A172 (cell line): Measurements from ENCODE around the gene MIS12. TPM values are rescaled to one million over a fixed set of nuclear protein-coding genes. Genes with fewer than 3 reads are reported as not detected.

Source experiments
- DNase-seq: peaks from one replicate; pipeline ENCODE4 v3.0.0-alpha.2; 2015; ENCODE audit warnings: low spot score
- total RNA-seq: library from RNA; depleted of rRNA; stranded (reverse); fragments of >200 nt; shearing (Covaris generic); gene quantifications from 2 replicates; pipeline ENCODE4 v1.2.3, GENCODE V29; 2014; rRNA removed

MIS12 gene, protein sequence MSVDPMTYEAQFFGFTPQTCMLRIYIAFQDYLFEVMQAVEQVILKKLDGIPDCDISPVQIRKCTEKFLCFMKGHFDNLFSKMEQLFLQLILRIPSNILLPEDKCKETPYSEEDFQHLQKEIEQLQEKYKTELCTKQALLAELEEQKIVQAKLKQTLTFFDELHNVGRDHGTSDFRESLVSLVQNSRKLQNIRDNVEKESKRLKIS
- total RNA-seq, result 24.0 and 27.4 TPM in 2 replicates

DNA sequence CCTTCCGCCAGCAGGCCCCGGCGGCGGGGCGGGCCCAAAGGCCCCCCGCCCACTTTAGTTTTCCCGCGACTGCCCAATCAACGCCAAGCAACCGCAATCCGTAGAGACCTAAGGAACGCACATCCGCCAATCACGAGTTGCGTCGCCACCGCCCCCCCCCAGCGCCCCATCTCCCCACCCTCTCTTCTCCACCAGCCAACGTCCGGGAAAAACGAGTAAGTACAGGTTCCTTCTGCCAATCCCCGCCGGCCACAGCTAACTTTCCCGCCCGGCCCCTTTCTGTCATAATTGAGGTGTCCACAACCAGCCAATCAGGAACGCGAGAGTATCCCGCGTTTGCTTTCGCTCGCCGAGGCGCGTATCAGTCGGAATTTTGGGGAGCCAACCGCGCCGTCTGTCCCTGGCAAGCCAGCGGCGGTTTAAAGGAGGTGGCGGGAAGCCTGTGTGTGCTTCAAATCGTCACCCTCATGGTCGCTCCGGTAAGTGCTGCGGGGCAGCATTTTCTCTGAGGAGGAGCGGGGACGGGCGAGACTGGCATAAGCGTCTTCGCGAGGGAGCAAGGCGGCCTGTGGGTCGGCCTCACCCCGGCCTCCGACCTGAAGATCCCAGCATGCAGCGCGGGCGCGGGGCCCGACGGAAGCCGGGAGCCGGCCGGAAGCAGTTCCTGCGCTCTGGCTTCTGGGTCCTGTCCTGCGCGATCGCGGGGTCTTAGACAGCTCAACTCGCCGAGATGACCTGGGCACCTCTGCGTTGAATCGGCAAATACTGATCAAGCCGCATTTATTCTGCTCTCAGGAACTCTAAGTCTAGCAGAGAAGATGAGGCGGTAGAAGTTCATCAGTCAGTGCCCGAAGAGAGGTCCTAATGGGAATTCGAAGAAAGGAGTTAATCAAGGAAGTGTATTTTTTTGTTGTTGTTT, at the start of gene MIS12:
Gene MIS12 (plus strand): TSS at position 361 of the 919 bp plus-strand sequence. CDS start 2,297 bp downstream, outside the sequence.
- peak; percentile 99 for DNase-seq

DNA sequence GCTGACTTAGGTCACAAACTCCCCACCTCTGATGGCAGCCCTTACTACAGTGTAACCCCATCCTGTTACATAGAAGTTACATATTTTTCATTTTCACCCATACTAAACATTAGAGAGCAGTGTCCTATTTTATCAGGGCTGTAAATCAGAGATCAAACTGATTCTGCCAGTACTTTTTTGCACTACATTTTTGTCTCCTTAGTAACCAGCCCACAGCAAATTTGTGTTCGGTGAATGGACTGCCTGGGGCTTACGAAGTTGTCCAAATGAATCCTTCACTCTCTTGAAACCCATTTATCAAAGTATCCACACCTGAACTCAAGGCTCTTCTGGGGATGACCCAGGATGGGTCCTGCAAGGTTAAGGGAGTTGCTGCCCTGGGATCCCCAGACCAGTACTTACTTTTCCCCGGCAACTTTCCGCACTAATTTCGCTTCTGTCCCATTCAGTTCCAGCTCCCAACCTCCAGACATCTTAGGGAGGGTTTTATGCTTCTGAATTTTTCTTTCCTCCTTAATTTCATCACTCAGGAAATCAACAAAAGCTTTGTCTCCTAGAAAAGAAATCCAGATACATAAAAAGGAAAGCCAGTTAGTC, 48.5 kb upstream of the MIS12 start:
- peak; percentile 13 for DNase-seq

DNA sequence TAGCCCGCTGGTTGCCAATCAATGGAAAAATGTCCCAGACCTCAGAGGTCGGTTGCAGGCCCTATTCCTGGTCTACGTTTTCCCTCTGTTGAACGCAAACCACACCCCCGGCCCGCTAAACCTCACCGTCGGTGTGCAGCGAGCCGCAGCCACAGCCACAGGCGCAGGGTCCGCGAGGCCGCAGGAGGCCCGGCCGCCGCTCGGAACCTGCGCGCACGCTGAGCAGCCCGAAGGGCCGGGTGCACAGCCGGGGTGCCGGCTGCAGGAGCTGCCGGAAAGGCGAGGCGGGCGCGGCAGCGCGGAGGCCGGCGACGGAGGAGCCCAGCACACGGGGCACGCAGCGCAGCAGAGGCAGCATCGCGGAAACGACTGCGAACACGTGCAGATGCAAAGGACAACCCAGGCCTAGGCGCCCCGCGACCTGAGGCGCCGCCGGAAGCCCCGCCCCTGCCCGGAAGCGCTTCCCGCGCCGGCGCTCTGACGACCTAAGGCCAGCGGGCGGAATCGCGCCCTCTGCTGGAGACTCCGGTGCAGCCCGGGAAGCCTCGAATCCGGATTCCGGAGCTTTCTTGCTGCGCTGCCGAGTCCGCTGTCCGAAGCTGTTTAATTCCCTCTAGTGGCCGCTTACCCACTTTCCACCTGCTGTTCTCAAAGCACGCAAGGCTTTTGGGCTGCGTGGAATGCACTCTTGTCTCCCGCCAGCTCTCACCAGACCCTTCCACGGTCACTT, 47.5 kb upstream of the MIS12 start, which contains the start of gene C1QBP:
Gene C1QBP (minus strand): TSS at position 440 of the 730 bp plus-strand sequence. CDS start 82 bp downstream, at position 358.
- peak; percentile 92 for DNase-seq

DNA sequence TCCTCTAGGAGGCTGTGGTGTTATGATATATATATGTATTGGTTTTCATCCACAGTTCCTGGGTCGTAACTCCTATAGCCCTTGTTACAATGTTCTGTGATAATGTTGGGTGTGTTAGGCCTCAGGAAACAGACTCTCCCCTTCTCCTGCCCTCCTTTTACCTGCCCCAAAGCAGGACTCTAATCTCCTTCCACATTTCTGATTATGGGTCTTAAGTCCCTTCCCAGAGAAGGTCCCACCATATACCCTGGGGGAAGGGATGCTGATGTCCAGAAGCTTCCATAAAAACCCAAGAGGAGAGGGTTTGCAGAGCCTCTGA, 47.0 kb upstream of the MIS12 start:
- DNase-seq, result no peak

DNA sequence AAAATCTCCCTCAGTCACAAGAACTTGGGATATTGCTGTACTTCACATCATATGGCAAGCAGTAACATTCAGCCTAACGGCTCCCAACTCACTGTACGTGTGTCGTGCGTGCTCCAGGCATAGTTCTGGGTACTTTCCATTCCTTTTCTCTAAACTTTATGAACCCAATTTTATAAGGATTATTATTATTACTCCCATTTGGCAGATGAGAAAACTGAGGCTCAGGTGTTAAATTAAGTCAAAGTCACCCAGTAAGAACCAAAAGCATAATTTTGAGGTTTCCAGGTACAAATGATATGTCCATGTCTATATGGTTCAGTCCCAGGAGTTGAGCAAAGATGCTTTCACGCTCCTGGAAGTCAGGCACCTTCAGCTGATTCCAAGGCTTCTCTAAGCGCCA, 42.6 kb upstream of the MIS12 start:
- no peak for DNase-seq

DNA sequence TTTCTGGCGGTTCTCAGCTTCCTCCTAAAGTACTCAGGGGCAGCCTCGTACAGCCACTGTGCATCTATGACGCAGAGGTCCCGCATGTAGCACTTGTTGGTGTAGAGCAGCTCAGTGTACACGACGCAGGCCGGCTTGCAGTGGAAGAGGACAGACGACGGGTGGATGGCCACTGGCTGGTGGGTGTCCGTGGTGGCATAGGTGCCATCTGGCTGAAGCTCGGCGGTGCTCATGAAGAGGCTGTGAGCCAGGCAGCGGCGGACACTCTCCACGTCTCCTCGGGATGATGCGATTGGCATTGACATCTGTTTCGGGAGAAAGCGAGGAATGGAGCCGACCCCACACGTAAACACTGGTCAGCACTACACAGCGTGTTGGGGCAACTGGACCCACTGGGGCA, 42.2 kb upstream of the MIS12 start:
- DNase-seq, result no peak

DNA sequence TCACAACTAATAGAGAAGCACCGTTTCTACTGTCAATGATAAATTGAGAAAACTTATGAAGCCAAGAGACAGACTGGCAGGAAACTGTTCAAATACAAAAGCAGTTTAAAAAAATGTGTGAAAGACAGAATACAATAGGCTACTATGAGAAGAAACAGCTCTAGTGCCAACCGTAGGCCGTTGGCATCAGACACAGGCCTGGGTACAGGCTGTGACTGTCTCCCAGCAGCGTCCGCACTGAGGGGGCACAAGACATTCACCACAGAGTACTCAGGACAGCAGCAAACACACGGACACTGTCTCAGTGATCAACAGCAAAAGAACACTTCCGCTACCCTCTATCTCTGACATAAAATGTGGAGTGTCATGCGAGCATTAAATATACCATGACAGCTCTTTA, 39.6 kb upstream of the MIS12 start:
- no peak for DNase-seq

DNA sequence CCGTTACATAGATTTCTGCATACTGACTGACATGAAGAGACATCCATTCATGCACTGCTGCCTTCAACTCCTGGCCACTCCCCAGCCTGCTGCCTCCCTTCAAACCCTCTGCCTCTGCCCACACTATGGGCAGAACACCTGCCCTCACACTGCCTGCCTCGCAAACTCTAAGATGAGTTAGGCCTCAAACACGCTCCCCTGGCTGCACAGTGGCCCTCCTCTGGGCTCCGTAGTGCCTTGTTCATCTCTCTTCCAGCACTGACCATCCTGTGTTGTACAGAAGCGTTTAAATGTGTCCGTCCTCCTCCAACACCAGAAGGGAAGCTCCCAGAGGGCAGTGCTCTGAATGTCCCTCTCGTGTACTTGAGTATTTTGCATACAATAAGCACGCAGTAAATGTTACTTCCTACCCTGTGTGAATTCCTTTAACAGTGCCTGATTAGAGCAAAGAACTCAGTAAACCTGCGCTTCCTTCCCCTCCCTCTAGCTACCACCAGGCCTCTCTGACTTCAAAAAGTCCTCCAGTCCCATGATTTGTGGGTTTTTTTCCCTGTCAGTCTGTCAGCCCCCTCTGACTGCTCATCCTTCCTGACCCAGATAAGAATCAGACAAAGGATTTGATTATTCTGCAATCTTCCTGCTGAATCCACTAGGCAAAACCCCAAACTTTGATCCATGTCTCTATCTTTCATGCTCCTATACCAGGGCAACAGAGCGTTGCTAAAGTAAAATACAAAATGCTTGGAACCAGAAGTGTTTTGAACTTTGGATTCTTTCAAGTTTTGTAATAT, 21.5 kb upstream of the MIS12 start:
- no peak for DNase-seq

DNA sequence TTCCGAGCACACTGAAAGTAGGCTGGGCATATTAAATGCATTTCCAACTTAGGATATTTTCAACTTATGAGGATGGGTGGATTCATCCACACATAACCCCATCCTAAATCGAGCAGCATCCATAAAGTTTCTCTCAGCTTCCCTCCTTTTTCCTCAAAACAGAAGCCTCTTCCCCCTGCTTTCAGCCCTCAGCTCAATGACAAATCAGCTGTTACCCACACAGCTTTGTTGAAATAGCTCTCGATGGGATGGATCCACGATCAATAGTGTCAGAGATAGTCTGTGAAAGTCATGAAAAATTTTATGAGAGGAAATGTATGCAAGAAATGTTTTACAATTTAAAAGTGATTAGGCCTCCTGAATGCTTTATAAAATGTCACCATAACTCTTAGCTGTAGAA, 20.1 kb upstream of the MIS12 start:
- DNase-seq, result no peak

DNA sequence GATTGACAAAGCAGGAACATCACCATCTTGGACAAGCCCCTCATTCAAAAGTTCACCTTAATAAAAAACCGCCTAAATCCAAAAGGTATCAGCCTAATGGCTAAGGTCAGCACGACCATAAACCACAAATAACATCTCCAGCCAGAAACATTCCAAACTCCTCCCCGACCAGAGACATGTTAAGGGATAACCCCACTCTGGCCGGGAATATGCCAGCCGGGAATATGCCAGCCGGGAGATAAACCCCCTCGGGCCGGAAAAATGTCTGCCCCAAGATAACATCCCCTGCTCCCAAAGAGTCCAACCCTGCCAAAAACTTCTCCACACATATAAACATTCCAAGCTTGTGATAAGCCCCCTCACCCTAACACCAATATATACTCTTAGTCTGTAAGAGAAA, 18.9 kb upstream of the MIS12 start:
- peak; percentile 3 for DNase-seq

DNA sequence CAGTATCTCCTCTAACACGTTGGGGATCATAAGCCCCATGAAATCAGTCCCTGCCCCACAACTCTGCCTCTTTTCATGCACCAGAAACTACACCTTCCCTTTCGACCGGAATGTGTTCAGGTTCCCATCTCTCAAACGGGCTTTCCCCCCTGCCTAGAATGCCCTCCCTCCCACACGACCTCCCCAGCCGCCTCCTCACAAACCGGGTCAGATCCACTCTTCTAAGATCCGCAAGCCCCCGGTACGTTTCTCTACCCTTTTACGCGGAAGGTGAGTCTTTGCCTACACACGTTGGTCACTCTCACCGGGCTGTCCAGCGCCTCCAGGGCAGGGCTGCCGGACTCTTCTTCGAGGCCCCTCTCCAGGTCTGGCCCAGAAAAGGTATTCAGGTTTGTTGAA, 18.3 kb upstream of the MIS12 start:
- DNase-seq, result no peak

DNA sequence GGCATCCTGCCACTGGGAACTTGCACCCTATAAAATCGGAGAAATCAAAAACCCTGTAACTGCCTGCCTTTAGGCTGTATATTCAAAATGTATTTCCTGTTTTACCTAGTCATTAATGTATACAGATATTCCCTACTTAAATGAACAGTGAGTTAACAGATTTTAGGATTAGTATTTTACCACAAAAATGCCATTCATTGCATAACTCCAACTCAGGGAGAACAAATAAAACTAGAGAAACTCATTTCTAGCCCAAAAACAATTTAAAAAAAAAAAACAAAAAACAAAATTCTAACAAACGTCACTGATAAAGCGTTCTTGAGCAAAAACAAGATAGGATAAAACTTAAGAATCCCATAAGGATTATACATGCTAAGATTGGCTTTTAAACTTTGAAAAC, 13.9 kb upstream of the MIS12 start:
- DNase-seq, result no peak

DNA sequence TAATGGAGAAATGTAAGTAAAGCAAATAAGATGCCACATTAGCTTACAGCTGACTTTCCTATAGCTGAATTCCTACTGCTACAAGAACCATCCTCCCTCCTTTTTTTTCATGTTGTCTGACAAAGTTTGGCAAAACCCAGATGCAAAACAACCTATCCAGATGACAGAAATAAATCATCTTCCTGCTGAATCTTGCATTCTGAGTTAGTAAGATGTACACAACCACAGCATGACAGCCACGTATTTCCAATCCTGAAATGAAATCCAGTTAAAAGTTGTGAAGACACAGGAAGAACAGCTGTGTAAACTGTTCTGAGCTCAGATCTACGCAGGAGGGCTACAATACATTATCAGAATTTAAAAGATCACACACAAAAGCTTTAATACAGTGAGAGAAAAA, 12.5 kb upstream of the MIS12 start:
- no peak for DNase-seq

DNA sequence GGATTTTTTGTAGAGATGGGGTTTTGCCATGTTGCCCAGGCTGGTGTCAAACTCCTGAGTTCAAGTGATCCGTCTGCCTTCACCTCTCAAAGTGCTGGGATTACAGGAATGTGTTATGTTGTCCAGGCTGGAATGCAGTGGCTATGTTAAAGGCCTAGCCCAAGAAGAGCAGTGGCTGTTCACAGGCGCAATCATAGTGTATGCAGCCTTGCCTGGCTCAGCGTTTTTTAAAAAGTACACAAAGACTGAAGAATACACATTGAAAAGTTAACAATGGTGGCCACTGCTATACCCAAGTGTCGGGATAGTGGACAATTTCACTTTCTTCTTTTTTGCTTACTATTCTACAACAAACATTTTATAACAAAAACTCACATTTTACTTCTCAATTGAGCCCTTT, 7.4 kb upstream of the MIS12 start:
- no peak for DNase-seq

DNA sequence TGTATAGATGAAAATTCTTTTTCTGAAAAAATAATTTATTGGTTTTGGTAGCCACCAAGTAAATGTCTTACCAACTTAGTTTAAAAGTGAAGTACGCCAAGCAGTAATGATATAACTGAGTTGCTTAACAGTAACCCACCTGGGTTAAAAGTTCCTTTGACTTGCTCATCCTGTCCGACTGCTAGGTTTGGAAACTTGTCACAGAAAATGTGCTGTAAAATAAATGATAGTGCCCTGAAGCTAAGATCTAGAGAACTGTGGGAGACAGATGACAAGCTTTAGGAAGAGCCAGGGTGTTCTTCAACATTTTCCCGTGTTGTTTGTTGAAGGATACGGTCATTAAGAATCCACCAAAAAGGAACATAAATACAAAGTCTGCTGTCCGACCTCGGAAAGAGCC, 5.4 kb upstream of the MIS12 start:
- no peak for DNase-seq

DNA sequence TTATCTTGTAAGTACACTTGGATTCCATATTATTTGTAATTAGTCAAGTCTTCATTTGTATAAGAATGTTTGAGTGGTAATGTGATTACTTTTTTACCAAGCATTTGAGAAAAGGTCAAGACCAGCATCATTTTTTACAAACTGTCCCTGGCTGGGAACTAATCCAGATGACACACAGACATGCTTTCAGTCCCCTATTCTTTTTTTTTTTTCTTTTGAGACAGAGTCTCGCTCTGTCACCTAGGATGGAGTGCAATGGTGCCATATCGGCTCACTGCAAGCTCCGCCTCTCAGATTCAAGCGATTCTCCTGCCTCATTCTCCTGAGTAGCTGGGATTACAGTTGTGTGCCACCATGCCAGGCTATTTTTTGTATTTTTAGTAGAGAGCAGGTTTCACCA, 4.9 kb upstream of the MIS12 start:
- DNase-seq, result no peak

DNA sequence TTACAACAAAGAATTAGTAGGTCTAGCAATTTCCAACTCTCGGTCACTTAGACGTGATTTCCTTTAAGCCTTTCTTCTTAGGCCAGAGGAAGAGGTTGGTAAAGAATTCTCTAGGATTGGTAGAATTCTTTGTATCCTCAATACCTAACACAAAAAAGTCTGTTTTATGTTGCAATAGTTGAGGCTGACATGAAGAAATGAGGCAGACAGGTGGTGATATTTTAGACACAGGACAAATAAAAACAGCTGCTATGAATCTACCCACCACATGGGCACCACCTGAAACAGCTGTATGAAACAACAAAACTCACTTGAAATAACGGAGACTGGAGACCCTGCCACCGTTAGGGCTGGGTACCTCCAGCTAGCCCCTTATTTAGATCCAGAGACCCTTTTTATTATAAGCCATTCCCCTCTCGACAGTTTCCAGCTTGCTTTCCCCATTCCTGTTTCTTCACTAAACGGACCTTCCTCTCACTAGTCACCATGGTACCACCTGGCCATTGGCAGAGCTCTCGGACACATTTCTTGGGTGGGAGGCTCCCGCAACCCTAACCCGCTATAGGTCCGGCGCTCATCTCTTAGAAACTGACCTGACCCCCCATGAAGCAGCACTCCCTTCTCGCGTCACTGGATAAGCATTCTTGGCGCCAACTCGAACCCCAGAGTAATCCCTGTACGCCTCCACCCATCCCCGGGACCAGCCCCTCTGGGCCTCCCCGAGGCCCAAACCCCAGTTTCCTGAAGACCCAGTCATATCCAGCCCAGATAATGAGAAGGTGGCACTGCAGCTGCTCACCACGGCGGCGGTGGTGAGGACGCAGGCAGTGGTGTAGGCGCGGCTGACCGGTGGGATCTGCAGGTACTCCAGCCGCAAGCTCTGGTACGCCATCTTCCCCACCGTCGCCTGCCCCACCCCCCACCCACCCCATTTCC, 828 bp upstream of the MIS12 start, which contains the start of gene DERL2:
Gene DERL2 (minus strand): TSS at position 909 of the 936 bp plus-strand sequence. CDS start 17 bp downstream, at position 892.
- DNase-seq, result peak; percentile 57

DNA sequence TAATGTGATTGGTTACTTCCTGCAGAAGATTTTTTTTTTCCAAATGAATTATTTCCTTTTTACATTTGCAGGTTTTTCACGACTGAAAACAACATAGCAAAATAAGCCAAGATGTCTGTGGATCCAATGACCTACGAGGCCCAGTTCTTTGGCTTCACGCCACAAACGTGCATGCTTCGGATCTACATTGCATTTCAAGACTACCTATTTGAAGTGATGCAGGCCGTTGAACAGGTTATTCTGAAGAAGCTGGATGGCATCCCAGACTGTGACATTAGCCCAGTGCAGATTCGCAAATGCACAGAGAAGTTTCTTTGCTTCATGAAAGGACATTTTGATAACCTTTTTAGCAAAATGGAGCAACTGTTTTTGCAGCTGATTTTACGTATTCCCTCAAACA, 2.4 kb downstream of the MIS12 start:
- no peak for DNase-seq

DNA sequence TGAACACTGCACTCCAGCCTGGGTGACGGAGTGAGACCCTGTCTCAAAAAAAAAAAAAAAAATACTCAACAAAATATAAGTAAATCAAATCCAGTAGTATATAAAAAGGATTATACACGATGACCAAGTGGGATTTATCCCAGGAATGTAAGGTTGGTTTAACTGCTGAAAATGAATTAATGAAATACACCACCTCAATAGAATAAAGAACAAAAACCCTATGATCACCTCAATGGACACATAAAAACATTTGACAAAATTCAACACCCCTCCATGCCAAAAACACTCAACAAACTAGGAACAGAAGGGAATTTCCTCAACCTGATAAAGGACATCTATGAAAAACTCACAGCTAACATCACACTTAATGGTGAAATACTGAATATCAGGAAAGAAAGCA, 6.6 kb downstream of the MIS12 start:
- no peak for DNase-seq
